ENCODE results near the gene CNTN4.

DNA sequence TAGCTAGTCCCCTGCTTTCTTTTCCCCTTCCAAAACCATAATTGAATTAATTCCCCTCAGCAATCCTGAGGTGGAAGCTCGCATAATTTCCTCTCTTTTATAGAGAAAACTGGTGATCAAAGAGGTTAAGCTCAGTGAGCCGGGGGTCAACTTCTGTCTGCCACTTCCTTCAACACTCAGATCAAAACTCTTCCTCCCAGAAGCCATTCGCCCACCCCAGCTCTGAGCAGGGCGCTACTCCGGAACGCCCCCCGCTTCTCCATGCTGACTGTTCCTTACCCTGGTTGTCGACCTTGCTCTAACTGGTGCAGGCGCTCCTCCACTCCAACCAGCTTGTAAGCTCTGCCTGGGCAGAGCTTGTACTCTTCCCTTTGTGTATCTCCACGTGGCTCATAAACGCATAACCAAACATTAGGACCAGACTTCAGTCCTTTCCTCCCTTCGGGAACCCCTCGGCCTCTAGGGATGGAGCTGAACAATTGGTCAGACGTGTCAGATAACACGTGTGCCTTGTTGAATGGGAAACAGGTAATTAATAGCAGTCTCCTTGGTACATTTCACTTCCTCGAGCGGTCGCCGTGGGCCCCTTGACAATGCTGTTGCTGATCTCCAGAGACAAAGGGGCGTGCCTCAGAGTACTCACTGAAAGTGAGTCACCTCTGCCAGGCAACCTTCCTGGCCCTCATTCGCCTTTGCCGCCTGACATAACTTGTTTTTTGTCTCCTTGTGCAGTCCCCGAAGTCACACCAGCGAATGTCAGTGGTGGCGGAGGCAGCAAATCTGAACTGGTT is 939.7 kb downstream of the CNTN4 start:
- TF ChIP-seq YY1 (IDR thresholded peaks at IDR 0.05; ENCODE audit: insufficient read depth, insufficient read length) (no peak), ZNF274 (IDR thresholded peaks at IDR 0.05; ENCODE audit: low read depth, low read length) (no peak), SUZ12 (IDR thresholded peaks at IDR 0.05; ENCODE audit: extremely low read depth, insufficient read depth, insufficient read length) (no peak)
